Mesendoderm (in vitro differentiated cells): ENCODE data around the gene ABHD17A.

Source experiments
- DNase-seq: peaks from one replicate; pipeline ENCODE4 v3.0.0; 2013
- H2AK5ac ChIP-seq: 2 replicates; pipeline ENCODE4 v1.6.1; 2013; ENCODE audit warnings: low read length, inconsistent platforms
- H2BK120ac ChIP-seq: 2 replicates; pipeline ENCODE4 v1.6.1; 2013; ENCODE audit warnings: low read depth, mild to moderate bottlenecking, low read length, moderate library complexity, mixed read lengths
- H2BK15ac ChIP-seq: replicated peaks from 2 replicates; pipeline ENCODE4 v1.6.1; 2013; ENCODE audit warnings: low read depth, mild to moderate bottlenecking, moderate library complexity
- H2BK5ac ChIP-seq: 2 replicates; pipeline ENCODE4 v1.6.1; 2013; ENCODE audit warnings: low read length, inconsistent platforms
- H3K18ac ChIP-seq: 2 replicates; pipeline ENCODE4 v1.6.1; 2013; ENCODE audit warnings: mild to moderate bottlenecking, low read length, mixed read lengths
- H3K23ac ChIP-seq: one replicate; pipeline ENCODE4 v1.6.1; 2013; ENCODE audit warnings: low read length
- H3K27ac ChIP-seq: 2 replicates; pipeline ENCODE4 v1.5.1; 2013; ENCODE audit warnings: low read depth, mild to moderate bottlenecking, inconsistent platforms, low read length, moderate library complexity
- H3K27me3 ChIP-seq: 2 replicates; pipeline ENCODE4 v1.6.1; 2013; ENCODE audit warnings: low read length, control low read depth, mild to moderate bottlenecking, inconsistent platforms; ENCODE audit not compliant: insufficient read depth, poor library complexity
- H3K36me3 ChIP-seq: 2 replicates; pipeline ENCODE4 v1.6.1; 2013; ENCODE audit warnings: low read length, inconsistent platforms; ENCODE audit not compliant: control insufficient read depth, insufficient read depth
- H3K4ac ChIP-seq: one replicate; pipeline ENCODE4 v1.6.1; 2013; ENCODE audit warnings: low read depth, mild to moderate bottlenecking, low read length, moderate library complexity
- H3K4me1 ChIP-seq: 2 replicates; pipeline ENCODE4 v1.6.1; 2013; ENCODE audit warnings: low read depth, low read length, inconsistent platforms; ENCODE audit not compliant: control insufficient read depth
- H3K4me2 ChIP-seq: 2 replicates; pipeline ENCODE4 v1.6.1; 2013; ENCODE audit warnings: low read length
- H3K4me3 ChIP-seq: 2 replicates; pipeline ENCODE4 v1.5.1; 2013; ENCODE audit warnings: mild to moderate bottlenecking, low read length
- H3K56ac ChIP-seq: one replicate; pipeline ENCODE4 v1.6.1; 2013; ENCODE audit warnings: low read length
- H3K79me1 ChIP-seq: 2 replicates; pipeline ENCODE4 v1.6.1; 2013; ENCODE audit warnings: low read length, inconsistent platforms
- H3K79me2 ChIP-seq: 2 replicates; pipeline ENCODE4 v1.6.1; 2013; ENCODE audit warnings: mild to moderate bottlenecking, low read length; ENCODE audit not compliant: control insufficient read depth, insufficient read depth
- H3K9ac ChIP-seq: 2 replicates; pipeline ENCODE4 v1.6.1; 2013; ENCODE audit warnings: low read length, inconsistent platforms
- H4K5ac ChIP-seq: one replicate; pipeline ENCODE4 v1.6.1; 2013; ENCODE audit warnings: low read length
- H4K8ac ChIP-seq: one replicate; pipeline ENCODE4 v1.6.1; 2013; ENCODE audit warnings: low read depth, mild to moderate bottlenecking, control low read depth, low read length, moderate library complexity
- WGBS: extraction: QIAGEN DNeasy Blood & Tissue Kit; methylation state at CpG from one replicate; pipeline ENCODE4 v1.1.7; 2013; ENCODE audit warnings: low lambda C conversion rate, missing lambda C conversion rate; ENCODE audit not compliant: insufficient coverage; ENCODE audit errors: extremely low coverage; 5-methylcytosine and 5-hydroxymethylcytosine counted together

The ABHD17A gene

GRCh38 chr19:1862068-1862423 lies 23.2 kb downstream of the ABHD17A start:
- no peak overlapping the region for H2BK15ac ChIP-seq
- peak overlapping the region; percentile 84 for H3K4me3 ChIP-seq
- no peaks in the 10 kb centered on the region for H3K27me3 ChIP-seq
- H3K23ac ChIP-seq = no peak overlapping the region
- no peak overlapping the region for H3K27ac ChIP-seq
- H3K36me3 ChIP-seq = no peaks in the 10 kb centered on the region
- H3K9ac ChIP-seq = peak overlapping the region; percentile 82
- H3K4ac ChIP-seq = no peak overlapping the region
- whole genome bisulfite sequencing = no CpG with 5 or more reads among the region's 21 CpGs
- no peak for DNase-seq
- H3K79me1 ChIP-seq = peaks cover 13% of the 10 kb centered on the region
- no peak overlapping the region for H2BK120ac ChIP-seq
- H3K79me2 ChIP-seq = peaks cover 49% of the 10 kb centered on the region
- H4K5ac ChIP-seq = no peak overlapping the region
- no peak overlapping the region for H2AK5ac ChIP-seq
- no peak overlapping the region for H4K8ac ChIP-seq
- peak overlapping the region; percentile 84 for H3K4me2 ChIP-seq
- H3K4me1 ChIP-seq = peaks cover 13% of the 10 kb centered on the region
- peak overlapping the region; percentile 90 for H3K56ac ChIP-seq
- peak overlapping the region; percentile 71 for H3K18ac ChIP-seq
- H2BK5ac ChIP-seq = no peak overlapping the region

- Histone ChIP-seq H3K4me3 (peak overlapping the region; percentile 84), H2AK5ac (no peak overlapping the region), H3K36me3 (no peaks in the 10 kb centered on the region), H3K4ac (no peak overlapping the region), H4K8ac (no peak overlapping the region), H3K9ac (peak overlapping the region; percentile 82), H2BK15ac (no peak overlapping the region), H3K4me1 (peaks cover 13% of the 10 kb centered on the region), H2BK5ac (no peak overlapping the region), H3K18ac (no peak overlapping the region), H3K27me3 (no peaks in the 10 kb centered on the region), H3K79me2 (peaks cover 51% of the 10 kb centered on the region), H3K4me2 (peak overlapping the region; percentile 84), H2BK120ac (no peak overlapping the region), H4K5ac (no peak overlapping the region), H3K23ac (peak overlapping the region; percentile 99), H3K56ac (peak overlapping the region; percentile 90), H3K79me1 (peaks cover 13% of the 10 kb centered on the region), H3K27ac (no peak overlapping the region)
- WGBS = no CpG with 5 or more reads among the region's 23 CpGs
- no peak for DNase-seq
These were observed 23.7 kb downstream of the ABHD17A start for GRCh38 chr19:1861599-1862031.

GRCh38 chr19:1860821-1861598 lies 24.3 kb downstream of the ABHD17A start:
- H3K9ac ChIP-seq = peak overlapping the region; percentile 82
- peaks cover 18% of the 10 kb centered on the region for H3K4me1 ChIP-seq
- peaks cover 16% of the 10 kb centered on the region for H3K79me1 ChIP-seq
- H4K5ac ChIP-seq = no peak overlapping the region
- H2AK5ac ChIP-seq = no peak overlapping the region
- H3K18ac ChIP-seq = no peak overlapping the region
- H2BK120ac ChIP-seq = no peak overlapping the region
- H4K8ac ChIP-seq = no peak overlapping the region
- no peak overlapping the region for H2BK5ac ChIP-seq
- no peaks in the 10 kb centered on the region for H3K36me3 ChIP-seq
- peak overlapping the region; percentile 99 for H3K23ac ChIP-seq
- H3K27ac ChIP-seq = no peak overlapping the region
- H3K56ac ChIP-seq = peak overlapping the region; percentile 90
- H3K27me3 ChIP-seq = no peaks in the 10 kb centered on the region
- H3K4ac ChIP-seq = no peak overlapping the region
- peak overlapping the region; percentile 84 for H3K4me3 ChIP-seq
- no CpG with 5 or more reads among the region's 28 CpGs for WGBS
- no peak overlapping the region for H2BK15ac ChIP-seq
- no peak for DNase-seq
- peaks cover 56% of the 10 kb centered on the region for H3K79me2 ChIP-seq
- peak overlapping the region; percentile 84 for H3K4me2 ChIP-seq

GRCh38 chr19:1860042-1860775 lies 25.1 kb downstream of the ABHD17A start:
- H3K79me1 ChIP-seq = peaks cover 20% of the 10 kb centered on the region
- peak overlapping the region; percentile 3 for H3K4me2 ChIP-seq
- no CpG with 5 or more reads among the region's 32 CpGs for WGBS
- no peak overlapping the region for H4K5ac ChIP-seq
- H3K56ac ChIP-seq = peak overlapping the region; percentile 90
- H3K4me1 ChIP-seq = peaks cover 21% of the 10 kb centered on the region
- no peak overlapping the region for H2BK15ac ChIP-seq
- no peak overlapping the region for H3K4ac ChIP-seq
- H2AK5ac ChIP-seq = no peak overlapping the region
- peaks cover 59% of the 10 kb centered on the region for H3K79me2 ChIP-seq
- peak overlapping the region; percentile 82 for H3K9ac ChIP-seq
- H4K8ac ChIP-seq = no peak overlapping the region
- H2BK120ac ChIP-seq = no peak overlapping the region
- H3K4me3 ChIP-seq = no peak overlapping the region
- no peak overlapping the region for H2BK5ac ChIP-seq
- H3K36me3 ChIP-seq = no peaks in the 10 kb centered on the region
- peak; percentile 89 for DNase-seq
- H3K23ac ChIP-seq = no peak overlapping the region
- no peak overlapping the region for H3K18ac ChIP-seq
- no peaks in the 10 kb centered on the region for H3K27me3 ChIP-seq
- H3K27ac ChIP-seq = no peak overlapping the region

- Histone ChIP-seq H3K36me3 (no peaks in the 10 kb centered on the region), H3K9ac (peak overlapping the region; percentile 11), H3K27ac (no peak overlapping the region), H4K8ac (no peak overlapping the region), H3K23ac (no peak overlapping the region), H3K79me2 (peaks cover 63% of the 10 kb centered on the region), H2BK5ac (no peak overlapping the region), H3K27me3 (no peaks in the 10 kb centered on the region), H3K4ac (no peak overlapping the region), H3K79me1 (peaks cover 20% of the 10 kb centered on the region), H3K56ac (peak overlapping the region; percentile 5), H3K18ac (no peak overlapping the region), H3K4me3 (no peak overlapping the region), H3K4me1 (peaks cover 21% of the 10 kb centered on the region), H4K5ac (no peak overlapping the region), H2AK5ac (no peak overlapping the region), H2BK120ac (no peak overlapping the region), H3K4me2 (peak overlapping the region; percentile 24), H2BK15ac (no peak overlapping the region)
- no CpG with 5 or more reads among the region's 18 CpGs for WGBS
- DNase-seq = peak; percentile 77
These were observed 25.9 kb downstream of the ABHD17A start for GRCh38 chr19:1859331-1859781.
